RWPE2 (cell line): ENCODE results near the gene DNAJC7.

Experiments used
- ATAC-seq: fragments of 200-7000 bp; cut with Tn5 transposase; 3 replicates; pipeline ENCODE4 v1.9.1; 2021; ENCODE audit warnings: low read depth
- DNase-seq: peaks from one replicate; pipeline ENCODE4 v3.0.0-alpha.2; 2020; ENCODE audit warnings: low spot score
- H3K27ac ChIP-seq: fragments of 450-650 bp; 2 replicates; pipeline ENCODE4 v1.5.1; 2017; ENCODE audit warnings: mild to moderate bottlenecking; ENCODE audit not compliant: poor library complexity, severe bottlenecking
- H3K27me3 ChIP-seq: fragments of 250-450 bp; sonication (Bioruptor Pico); 2 replicates; pipeline ENCODE4 v1.5.1; 2021; ENCODE audit warnings: mild to moderate bottlenecking, moderate library complexity; ENCODE audit not compliant: insufficient read depth, poor library complexity, severe bottlenecking
- H3K36me3 ChIP-seq: fragments of 250-450 bp; sonication (Bioruptor Pico); 2 replicates; pipeline ENCODE4 v1.5.1; 2020; ENCODE audit warnings: low read depth, mild to moderate bottlenecking, moderate library complexity
- H3K4me1 ChIP-seq: fragments of 250-450 bp; sonication (Bioruptor Pico); 2 replicates; pipeline ENCODE4 v1.5.1; 2021; ENCODE audit warnings: mild to moderate bottlenecking, moderate library complexity; ENCODE audit not compliant: insufficient read depth, poor library complexity, severe bottlenecking
- H3K4me3 ChIP-seq: fragments of 250-450 bp; sonication (Bioruptor Pico); 2 replicates; pipeline ENCODE4 v1.5.1; 2021; ENCODE audit warnings: mild to moderate bottlenecking, moderate library complexity; ENCODE audit not compliant: severe bottlenecking
- H3K9me3 ChIP-seq: fragments of 250-450 bp; sonication (Bioruptor Pico); 2 replicates; pipeline ENCODE4 v1.5.1; 2021; ENCODE audit warnings: mild to moderate bottlenecking, moderate library complexity; ENCODE audit not compliant: severe bottlenecking
- CTCF ChIP-seq: fragments of 450-650 bp; IDR thresholded peaks from one replicate; pipeline ENCODE4 v1.5.1; 2017; ENCODE audit warnings: mild to moderate bottlenecking, moderate library complexity; ENCODE audit not compliant: poor library complexity, severe bottlenecking

The DNAJC7 gene

GRCh38 chr17:41944943-41945342, 72.3 kb downstream of the DNAJC7 start:
- TF ChIP-seq CTCF = no peak
- Histone ChIP-seq H3K9me3 (no peaks in the 10 kb centered on the region), H3K4me3 (no peak overlapping the region), H3K36me3 (no peaks in the 10 kb centered on the region), H3K27me3 (no peaks in the 10 kb centered on the region), H3K27ac (no peak overlapping the region), H3K4me1 (no peaks in the 10 kb centered on the region)
- ATAC-seq (no peak), DNase-seq (no peak)

DNA sequence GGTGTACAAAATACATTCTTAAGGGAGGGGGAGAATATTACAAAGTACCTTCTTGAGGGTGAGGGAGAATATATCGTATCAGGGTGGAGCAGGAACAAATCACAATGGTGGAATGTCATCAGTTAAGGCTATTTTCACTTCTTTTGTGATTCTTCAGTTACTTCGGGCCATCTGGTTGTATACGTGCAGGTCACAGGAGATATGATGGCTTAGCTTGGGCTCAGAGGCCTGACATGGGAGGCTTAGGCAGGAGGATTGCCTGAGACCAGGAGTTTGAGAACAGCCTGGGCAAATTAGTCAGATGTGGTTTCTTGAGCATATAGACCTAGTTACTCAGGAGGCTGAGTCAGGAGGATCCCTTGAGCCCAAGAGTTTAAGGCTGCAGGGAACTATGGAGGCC, 73.7 kb downstream of the DNAJC7 start:
- TF ChIP-seq CTCF = no peak
- no peak overlapping the region for H3K4me3 ChIP-seq
- H3K4me1 ChIP-seq = no peaks in the 10 kb centered on the region
- H3K27me3 ChIP-seq = no peaks in the 10 kb centered on the region
- DNase-seq (no peak), ATAC-seq (no peak)
- no peak overlapping the region for H3K27ac ChIP-seq
- no peaks in the 10 kb centered on the region for H3K36me3 ChIP-seq
- H3K9me3 ChIP-seq = no peaks in the 10 kb centered on the region

GRCh38 chr17:41942626-41943373, 74.4 kb downstream of the DNAJC7 start:
- Histone ChIP-seq H3K36me3 (no peaks in the 10 kb centered on the region), H3K4me1 (no peaks in the 10 kb centered on the region), H3K9me3 (no peaks in the 10 kb centered on the region), H3K27me3 (no peaks in the 10 kb centered on the region), H3K4me3 (no peak overlapping the region), H3K27ac (no peak overlapping the region)
- DNase-seq = no peak
- TF ChIP-seq CTCF = no peak
- no peak for ATAC-seq

GRCh38 chr17:41941168-41941567, 76.1 kb downstream of the DNAJC7 start:
- Histone ChIP-seq H3K27ac (no peak overlapping the region), H3K27me3 (no peaks in the 10 kb centered on the region), H3K36me3 (no peaks in the 10 kb centered on the region), H3K9me3 (no peaks in the 10 kb centered on the region), H3K4me1 (no peaks in the 10 kb centered on the region), H3K4me3 (no peak overlapping the region)
- no peak for ATAC-seq
- DNase-seq = no peak
- no peak for TF ChIP-seq CTCF

GRCh38 chr17:41939693-41940090, 77.5 kb downstream of the DNAJC7 start:
- Histone ChIP-seq H3K4me1 (no peaks in the 10 kb centered on the region), H3K4me3 (no peak overlapping the region), H3K36me3 (no peaks in the 10 kb centered on the region), H3K9me3 (no peaks in the 10 kb centered on the region), H3K27ac (no peak overlapping the region), H3K27me3 (no peaks in the 10 kb centered on the region)
- TF ChIP-seq CTCF = no peak
- ATAC-seq = no peak
- DNase-seq = no peak
